ENCODE measurements around the gene ABHD11. TPM values are rescaled to one million over a fixed set of nuclear protein-coding genes. Genes with fewer than 3 reads are reported as not detected.
A peak's percentile ranks its signal among the peaks of the same experiment; 100 is the strongest.

The ABHD11 gene
- total RNA-seq, 2 experiments from 2014 or later, result 8.5 to 11.5 TPM

DNA sequence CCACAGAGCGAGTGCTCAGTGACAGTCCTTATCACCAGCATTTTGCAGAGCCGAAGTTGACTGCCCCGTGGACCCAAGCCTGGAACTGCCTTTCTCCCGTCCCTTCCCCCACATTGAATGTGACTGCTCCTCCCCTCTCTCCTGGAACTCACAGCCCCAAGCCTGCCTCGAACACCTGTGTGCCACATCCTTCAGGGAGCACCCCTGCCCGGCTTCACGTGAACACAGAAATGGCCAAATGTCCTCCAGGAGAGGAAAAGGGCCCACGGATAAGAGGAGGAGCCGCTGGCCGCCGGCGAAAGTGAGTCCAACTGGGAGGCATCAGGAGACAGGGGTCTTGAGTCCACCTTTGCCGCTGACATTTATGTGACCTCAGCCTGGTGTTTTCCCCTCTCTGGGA is 35.4 kb downstream of the ABHD11 start:
- Histone ChIP-seq H3K27me3 (ENCODE audit: control insufficient read depth in 1 of 2, insufficient read depth in 2 of 2, low read length in 2 of 2) (no peaks in the 10 kb centered on the region), H3K9me3 (ENCODE audit: control insufficient read depth in 1 of 2, insufficient read depth in 1 of 2, low read length in 2 of 2) (no peaks in the 10 kb centered on the region), H3K27ac (ENCODE audit: low read depth in 1 of 2, low read length in 2 of 2) (no peak overlapping the region), H3K4me1 (ENCODE audit: insufficient read depth, low read length) (peaks cover 15% of the 10 kb centered on the region), H3K4me3 (ENCODE audit: low read length) (no peak overlapping the region), H3K36me3 (ENCODE audit: insufficient read depth, low read length) (peaks cover 23% of the 10 kb centered on the region)
- Mint-ChIP-seq H3K27ac (no peak overlapping the region), H3K4me3 (peak overlapping the region; percentile 62), H3K4me1 (ENCODE audit: low read depth) (peaks cover 7% of the 10 kb centered on the region), H3K27me3 (no peaks in the 10 kb centered on the region), H3K9me3 (no peaks in the 10 kb centered on the region), H3K36me3 (ENCODE audit: low read depth) (peaks cover 22% of the 10 kb centered on the region)
- ATAC-seq (ENCODE audit: poor library complexity) (no peak), DNase-seq (no peak)
- ChIA-PET POLR2A (no interaction called here), CTCF (interaction anchor here (1.4 kb wide), 1 partner anchor 35 kb away, joined by 4 read pairs; the partner anchor contains the start of gene VPS37D)
- no peak for TF ChIP-seq CTCF (IDR thresholded peaks at IDR 0.05)
- intact Hi-C loops (cut with DNase I, micrococcal nuclease), result no loop called here

DNA sequence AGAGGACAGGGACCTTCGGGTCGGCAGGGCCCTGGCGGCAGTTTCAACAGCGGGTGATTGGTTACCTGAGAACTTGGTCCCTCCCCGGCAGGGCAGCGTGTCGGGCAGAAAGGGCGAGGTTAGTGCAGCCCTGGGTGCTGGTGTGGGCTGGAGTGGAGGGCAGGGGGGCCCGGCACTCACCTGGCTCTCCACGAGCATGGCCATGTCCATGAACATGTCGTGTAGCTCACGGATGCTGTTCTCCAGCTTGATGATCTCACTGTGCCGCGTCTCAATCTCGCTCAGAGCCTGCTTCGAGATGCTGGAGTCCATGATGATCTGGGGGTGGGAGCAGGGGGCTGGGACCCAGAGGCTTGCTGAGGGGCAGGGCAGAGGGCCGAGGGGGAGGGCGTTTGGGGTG is 35.9 kb downstream of the ABHD11 start:
- POLR2A ChIA-PET, result interaction anchor here (1.0 kb wide), 1 partner anchor 36 kb away, joined by 4 read pairs; the partner anchor contains the start of gene ABHD11
- DNase-seq (no peak), ATAC-seq (ENCODE audit: poor library complexity) (no peak)
- no peaks in the 10 kb centered on the region for H3K9me3 Mint-ChIP-seq
- H3K36me3 Mint-ChIP-seq (ENCODE audit: low read depth), result peaks cover 28% of the 10 kb centered on the region
- H3K4me3 Mint-ChIP-seq, result no peak overlapping the region
- no peaks in the 10 kb centered on the region for H3K27me3 ChIP-seq (ENCODE audit: control insufficient read depth in 1 of 2, insufficient read depth in 2 of 2, low read length in 2 of 2)
- no peak overlapping the region for H3K27ac Mint-ChIP-seq
- no peak overlapping the region for H3K27ac ChIP-seq (ENCODE audit: low read depth in 1 of 2, low read length in 2 of 2)
- no peaks in the 10 kb centered on the region for H3K27me3 Mint-ChIP-seq
- no peak for TF ChIP-seq CTCF (IDR thresholded peaks at IDR 0.05)
- peaks cover 15% of the 10 kb centered on the region for H3K4me1 ChIP-seq (ENCODE audit: insufficient read depth, low read length)
- no peak overlapping the region for H3K4me3 ChIP-seq (ENCODE audit: low read length)
- H3K9me3 ChIP-seq (ENCODE audit: control insufficient read depth in 1 of 2, insufficient read depth in 1 of 2, low read length in 2 of 2), result no peaks in the 10 kb centered on the region
- peaks cover 27% of the 10 kb centered on the region for H3K36me3 ChIP-seq (ENCODE audit: insufficient read depth, low read length)
- intact Hi-C loops (cut with DNase I, micrococcal nuclease), result no loop called here
- H3K4me1 Mint-ChIP-seq (ENCODE audit: low read depth), result peaks cover 7% of the 10 kb centered on the region
- CTCF ChIA-PET, result interaction anchor here (1.0 kb wide), 1 partner anchor 32 kb away, joined by 5 read pairs; no protein-coding TSS in a partner anchor

GRCh38 chr7:73702226-73702625 is 36.4 kb downstream of the ABHD11 start:
- no peaks in the 10 kb centered on the region for H3K27me3 ChIP-seq (ENCODE audit: control insufficient read depth in 1 of 2, insufficient read depth in 2 of 2, low read length in 2 of 2)
- CTCF ChIA-PET, result interaction anchor here (1.0 kb wide), 1 partner anchor 32 kb away, joined by 5 read pairs; no protein-coding TSS in a partner anchor
- H3K27ac ChIP-seq (ENCODE audit: low read depth in 1 of 2, low read length in 2 of 2), result no peak overlapping the region
- no peak for TF ChIP-seq CTCF (IDR thresholded peaks at IDR 0.05)
- no peak for ATAC-seq (ENCODE audit: poor library complexity)
- DNase-seq, result no peak
- Mint-ChIP-seq H3K36me3 (ENCODE audit: low read depth) (peaks cover 32% of the 10 kb centered on the region), H3K27me3 (no peaks in the 10 kb centered on the region), H3K27ac (no peak overlapping the region), H3K9me3 (no peaks in the 10 kb centered on the region), H3K4me3 (no peak overlapping the region), H3K4me1 (ENCODE audit: low read depth) (peaks cover 7% of the 10 kb centered on the region)
- intact Hi-C loops (cut with DNase I, micrococcal nuclease), result no loop called here
- no peaks in the 10 kb centered on the region for H3K9me3 ChIP-seq (ENCODE audit: control insufficient read depth in 1 of 2, insufficient read depth in 1 of 2, low read length in 2 of 2)
- H3K36me3 ChIP-seq (ENCODE audit: insufficient read depth, low read length), result peaks cover 31% of the 10 kb centered on the region
- H3K4me1 ChIP-seq (ENCODE audit: insufficient read depth, low read length), result peaks cover 12% of the 10 kb centered on the region
- no peak overlapping the region for H3K4me3 ChIP-seq (ENCODE audit: low read length)
- POLR2A ChIA-PET, result interaction anchor here (1.0 kb wide), 1 partner anchor 36 kb away, joined by 4 read pairs; the partner anchor contains the start of gene ABHD11
